Measurements from ENCODE around the gene VASN. TPM values are rescaled to one million over a fixed set of nuclear protein-coding genes. Genes with fewer than 3 reads are reported as not detected.

VASN gene
- total and polyA plus RNA-seq, 9 of the 15 experiments (the other 6 are each of a cell fraction or from before 2014, with no cell fraction given) = 0.01 to 2.5 (median 0.41) TPM; not detected in 1

- TF ChIP-seq, protein P1, sequence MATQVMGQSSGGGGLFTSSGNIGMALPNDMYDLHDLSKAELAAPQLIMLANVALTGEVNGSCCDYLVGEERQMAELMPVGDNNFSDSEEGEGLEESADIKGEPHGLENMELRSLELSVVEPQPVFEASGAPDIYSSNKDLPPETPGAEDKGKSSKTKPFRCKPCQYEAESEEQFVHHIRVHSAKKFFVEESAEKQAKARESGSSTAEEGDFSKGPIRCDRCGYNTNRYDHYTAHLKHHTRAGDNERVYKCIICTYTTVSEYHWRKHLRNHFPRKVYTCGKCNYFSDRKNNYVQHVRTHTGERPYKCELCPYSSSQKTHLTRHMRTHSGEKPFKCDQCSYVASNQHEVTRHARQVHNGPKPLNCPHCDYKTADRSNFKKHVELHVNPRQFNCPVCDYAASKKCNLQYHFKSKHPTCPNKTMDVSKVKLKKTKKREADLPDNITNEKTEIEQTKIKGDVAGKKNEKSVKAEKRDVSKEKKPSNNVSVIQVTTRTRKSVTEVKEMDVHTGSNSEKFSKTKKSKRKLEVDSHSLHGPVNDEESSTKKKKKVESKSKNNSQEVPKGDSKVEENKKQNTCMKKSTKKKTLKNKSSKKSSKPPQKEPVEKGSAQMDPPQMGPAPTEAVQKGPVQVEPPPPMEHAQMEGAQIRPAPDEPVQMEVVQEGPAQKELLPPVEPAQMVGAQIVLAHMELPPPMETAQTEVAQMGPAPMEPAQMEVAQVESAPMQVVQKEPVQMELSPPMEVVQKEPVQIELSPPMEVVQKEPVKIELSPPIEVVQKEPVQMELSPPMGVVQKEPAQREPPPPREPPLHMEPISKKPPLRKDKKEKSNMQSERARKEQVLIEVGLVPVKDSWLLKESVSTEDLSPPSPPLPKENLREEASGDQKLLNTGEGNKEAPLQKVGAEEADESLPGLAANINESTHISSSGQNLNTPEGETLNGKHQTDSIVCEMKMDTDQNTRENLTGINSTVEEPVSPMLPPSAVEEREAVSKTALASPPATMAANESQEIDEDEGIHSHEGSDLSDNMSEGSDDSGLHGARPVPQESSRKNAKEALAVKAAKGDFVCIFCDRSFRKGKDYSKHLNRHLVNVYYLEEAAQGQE (IDR thresholded peaks at IDR 0.05; ENCODE audit: borderline replicate concordance) = no peak
- TF ChIP-seq, protein P1 (CRISPR knock-in tag; IDR thresholded peaks at IDR 0.05; ENCODE audit: low read depth) = no peak
- TF ChIP-seq HES1 (IDR thresholded peaks at IDR 0.05; ENCODE audit: low read depth) (no peak), ZKSCAN8 (CRISPR knock-in tag; IDR thresholded peaks at IDR 0.05) (no peak), PRPF4 (IDR thresholded peaks at IDR 0.05; ENCODE audit: insufficient read depth, low read depth, low read length, poor library complexity, severe bottlenecking) (no peak), HMGN3 (IDR thresholded peaks at IDR 0.05; ENCODE audit: borderline replicate concordance, extremely low read depth, insufficient read length, low read depth, low read length) (no peak), ZBTB33 (CRISPR knock-in tag; IDR thresholded peaks at IDR 0.05) (peak; percentile 62; the same call in 1 of the 2 replicates), AFF4 (CRISPR knock-in tag; IDR thresholded peaks at IDR 0.05) (no peak), POLR2A (conservative IDR thresholded peaks at IDR 0.05) (no peak), FOS (IDR thresholded peaks at IDR 0.05; ENCODE audit: extremely low read depth, insufficient read length) (no peak), TCFL5 (CRISPR knock-in tag; conservative IDR thresholded peaks at IDR 0.05) (no peak), ZNF444 (CRISPR knock-in tag; IDR thresholded peaks at IDR 0.05) (no peak), DPF2 (IDR thresholded peaks at IDR 0.05) (0 out of 2 replicates have a peak, but pooled peaks have one; percentile 35)
Observed at GRCh38 chr16:4347765-4348509, 23.7 kb upstream of the VASN start (continued).

Data from K562 (cell line).